ENCODE measurements around the gene NEK7.

The NEK7 gene

DNA sequence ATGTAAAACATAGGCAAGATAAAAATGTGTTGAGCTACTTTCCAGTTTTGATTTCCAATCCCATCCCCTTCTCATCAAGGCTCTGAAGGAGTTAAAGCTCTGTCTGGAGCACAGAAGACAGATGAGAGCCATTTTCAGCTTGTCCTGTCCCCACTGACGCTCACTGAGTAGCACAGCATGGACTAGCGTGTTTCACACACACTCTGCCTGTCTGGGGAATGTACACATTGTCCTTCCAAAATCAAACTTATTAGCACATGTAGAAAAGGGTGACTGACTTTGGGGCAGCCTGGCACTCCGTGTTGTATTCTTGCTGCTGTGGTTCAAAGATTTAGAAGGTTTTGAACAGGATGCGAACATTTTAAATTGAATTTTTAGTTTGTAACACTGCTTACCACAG lies 139.2 kb downstream of the NEK7 start:
- H3K27ac ChIP-seq (ENCODE audit: low read length) = no peak overlapping the region
- TF ChIP-seq EZH2 (optimal IDR thresholded peaks at IDR 0.05; ENCODE audit: low read depth, low read length) = no peak
- TF ChIP-seq EZH2phosphoT487 (IDR thresholded peaks at IDR 0.05; ENCODE audit: low read length) = no peak
- TF ChIP-seq, protein P1, sequence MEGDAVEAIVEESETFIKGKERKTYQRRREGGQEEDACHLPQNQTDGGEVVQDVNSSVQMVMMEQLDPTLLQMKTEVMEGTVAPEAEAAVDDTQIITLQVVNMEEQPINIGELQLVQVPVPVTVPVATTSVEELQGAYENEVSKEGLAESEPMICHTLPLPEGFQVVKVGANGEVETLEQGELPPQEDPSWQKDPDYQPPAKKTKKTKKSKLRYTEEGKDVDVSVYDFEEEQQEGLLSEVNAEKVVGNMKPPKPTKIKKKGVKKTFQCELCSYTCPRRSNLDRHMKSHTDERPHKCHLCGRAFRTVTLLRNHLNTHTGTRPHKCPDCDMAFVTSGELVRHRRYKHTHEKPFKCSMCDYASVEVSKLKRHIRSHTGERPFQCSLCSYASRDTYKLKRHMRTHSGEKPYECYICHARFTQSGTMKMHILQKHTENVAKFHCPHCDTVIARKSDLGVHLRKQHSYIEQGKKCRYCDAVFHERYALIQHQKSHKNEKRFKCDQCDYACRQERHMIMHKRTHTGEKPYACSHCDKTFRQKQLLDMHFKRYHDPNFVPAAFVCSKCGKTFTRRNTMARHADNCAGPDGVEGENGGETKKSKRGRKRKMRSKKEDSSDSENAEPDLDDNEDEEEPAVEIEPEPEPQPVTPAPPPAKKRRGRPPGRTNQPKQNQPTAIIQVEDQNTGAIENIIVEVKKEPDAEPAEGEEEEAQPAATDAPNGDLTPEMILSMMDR (IDR thresholded peaks at IDR 0.05; ENCODE audit: low read length) = no peak
- no peak overlapping the region for H3K9ac ChIP-seq (ENCODE audit: low read length)
- no peaks in the 10 kb centered on the region for H3K79me2 ChIP-seq (ENCODE audit: low read length)
- no peaks in the 10 kb centered on the region for H3K9me3 ChIP-seq (replicated peaks; ENCODE audit: insufficient read depth, low read length)
- no peaks in the 10 kb centered on the region for H3K9me2 ChIP-seq (replicated peaks; ENCODE audit: insufficient read depth, low read length)
- no peaks in the 10 kb centered on the region for H3K4me1 ChIP-seq (ENCODE audit: low read length)
- H4K20me1 ChIP-seq (ENCODE audit: insufficient read depth, low read length) = no peaks in the 10 kb centered on the region
- no peaks in the 10 kb centered on the region; the same call in 1 of the 2 replicates for H3K36me3 ChIP-seq (replicated peaks; ENCODE audit: insufficient read depth, low read length)
- no peak overlapping the region for H3K4me3 ChIP-seq (ENCODE audit: low read length)
- no peaks in the 10 kb centered on the region for H3K27me3 ChIP-seq (replicated peaks; ENCODE audit: insufficient read depth, low read length)
- no peak for DNase-seq
- H3K4me2 ChIP-seq (ENCODE audit: low read depth, low read length) = no peak overlapping the region
- H3F3A ChIP-seq (ENCODE audit: insufficient read depth, low read length) = no peaks in the 10 kb centered on the region
- no peak overlapping the region for H2AFZ ChIP-seq (ENCODE audit: low read length)

DNA sequence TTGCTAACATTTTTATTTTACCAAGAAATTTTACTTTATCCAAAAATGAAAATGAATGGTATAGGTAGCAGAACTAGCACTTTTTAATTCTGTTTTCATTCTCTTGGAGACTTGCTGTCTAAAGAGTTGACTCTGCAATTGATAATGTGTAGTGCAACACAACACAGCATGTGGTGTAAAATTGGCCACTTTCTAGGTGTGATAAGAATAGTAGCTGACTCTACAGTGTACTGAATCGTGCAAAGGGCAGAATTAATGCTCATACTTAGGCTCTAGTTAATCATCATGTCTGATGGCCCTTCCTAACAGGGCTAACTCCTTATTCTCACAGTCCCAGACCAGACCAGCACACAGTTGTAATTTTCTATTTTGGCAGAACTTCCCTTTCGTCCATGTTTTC lies 140.5 kb downstream of the NEK7 start:
- Histone ChIP-seq H4K20me1 (ENCODE audit: insufficient read depth, low read length) (no peaks in the 10 kb centered on the region), H3F3A (ENCODE audit: insufficient read depth, low read length) (no peaks in the 10 kb centered on the region), H3K27me3 (replicated peaks; ENCODE audit: insufficient read depth, low read length) (no peaks in the 10 kb centered on the region), H3K4me3 (ENCODE audit: low read length) (no peak overlapping the region), H3K36me3 (replicated peaks; ENCODE audit: insufficient read depth, low read length) (no peaks in the 10 kb centered on the region; the same call in 1 of the 2 replicates), H3K4me1 (ENCODE audit: low read length) (no peaks in the 10 kb centered on the region), H3K79me2 (ENCODE audit: low read length) (no peaks in the 10 kb centered on the region), H3K9me3 (replicated peaks; ENCODE audit: insufficient read depth, low read length) (no peaks in the 10 kb centered on the region), H2AFZ (ENCODE audit: low read length) (no peak overlapping the region), H3K9me2 (replicated peaks; ENCODE audit: insufficient read depth, low read length) (no peaks in the 10 kb centered on the region), H3K27ac (ENCODE audit: low read length) (no peak overlapping the region), H3K4me2 (ENCODE audit: low read depth, low read length) (no peak overlapping the region), H3K9ac (ENCODE audit: low read length) (no peak overlapping the region)
- DNase-seq = no peak
- TF ChIP-seq EZH2phosphoT487 (IDR thresholded peaks at IDR 0.05; ENCODE audit: low read length) = no peak
- TF ChIP-seq EZH2 (optimal IDR thresholded peaks at IDR 0.05; ENCODE audit: low read depth, low read length) = no peak
- TF ChIP-seq, protein P1 (IDR thresholded peaks at IDR 0.05; ENCODE audit: low read length) = no peak

DNA sequence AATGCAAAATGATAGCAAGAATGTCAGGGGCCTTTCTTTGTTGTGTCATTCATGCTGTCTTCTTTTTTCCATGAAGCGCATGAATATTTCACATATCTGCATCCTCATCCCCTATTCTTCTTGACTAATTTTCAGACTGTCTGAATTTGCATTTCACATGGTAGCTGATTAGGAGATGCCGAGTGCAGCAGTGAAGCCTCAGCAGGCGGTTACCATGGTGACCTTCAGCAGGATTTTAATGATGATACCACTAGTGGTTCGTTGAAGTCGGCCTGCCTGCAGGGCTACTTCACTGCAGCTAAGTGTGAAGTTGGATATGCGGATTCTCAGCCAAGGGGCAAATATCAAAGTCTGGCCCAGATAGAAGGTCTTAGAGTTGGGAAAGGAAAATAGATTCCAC lies 141.8 kb downstream of the NEK7 start:
- Histone ChIP-seq H3K9me2 (replicated peaks; ENCODE audit: insufficient read depth, low read length) (no peaks in the 10 kb centered on the region), H2AFZ (ENCODE audit: low read length) (no peak overlapping the region), H4K20me1 (ENCODE audit: insufficient read depth, low read length) (no peaks in the 10 kb centered on the region), H3K27ac (ENCODE audit: low read length) (no peak overlapping the region), H3K79me2 (ENCODE audit: low read length) (no peaks in the 10 kb centered on the region), H3K4me3 (ENCODE audit: low read length) (no peak overlapping the region), H3K9me3 (replicated peaks; ENCODE audit: insufficient read depth, low read length) (no peaks in the 10 kb centered on the region), H3K4me1 (ENCODE audit: low read length) (no peaks in the 10 kb centered on the region), H3K27me3 (replicated peaks; ENCODE audit: insufficient read depth, low read length) (no peaks in the 10 kb centered on the region), H3K36me3 (replicated peaks; ENCODE audit: insufficient read depth, low read length) (no peaks in the 10 kb centered on the region), H3K9ac (ENCODE audit: low read length) (no peak overlapping the region), H3K4me2 (ENCODE audit: low read depth, low read length) (no peak overlapping the region), H3F3A (ENCODE audit: insufficient read depth, low read length) (no peaks in the 10 kb centered on the region)
- TF ChIP-seq EZH2phosphoT487 (IDR thresholded peaks at IDR 0.05; ENCODE audit: low read length) (no peak), EZH2 (optimal IDR thresholded peaks at IDR 0.05; ENCODE audit: low read depth, low read length) (no peak)
- TF ChIP-seq, protein P1 (IDR thresholded peaks at IDR 0.05; ENCODE audit: low read length) = no peak
- DNase-seq = no peak
